Cardiac fibroblast (primary cell): ENCODE data around the gene EXD2.
A peak's percentile ranks its signal among the peaks of the same experiment; 100 is the strongest.

Experiments
- DNase-seq, 2 donors: peaks; one replicate each; pipeline versions ENCODE4 v3.0.0 to v3.0.0-alpha.2; 2010; ENCODE audit warnings: low read depth in 2 of 2
- H3K4me3 ChIP-seq, 2 donors: replicated peaks in 1 of 2; 1 replicate in 1 of 2; 2 replicates in 1 of 2; pipeline ENCODE4 v1.5.1; 2011; ENCODE audit warnings: low read depth in 2 of 2, low read length in 2 of 2, mild to moderate bottlenecking in 2 of 2, moderate library complexity in 1 of 2
- CTCF ChIP-seq: IDR thresholded peaks from one replicate; pipeline ENCODE4 v1.5.1; 2011; ENCODE audit warnings: low read depth, mild to moderate bottlenecking, low read length, inconsistent platforms

Gene EXD2

GRCh38 chr14:69191340-69192111 is at the start of gene EXD2:
Gene EXD2 (plus strand): TSS chr14:69191498. CDS start chr14:69209471, 17,973 bp downstream.
- no peak for TF ChIP-seq CTCF
- DNase-seq = peak; percentile 82
- H3K4me3 ChIP-seq = peak within 1 kb of the TSS; percentile 89 to 93

- no peak for TF ChIP-seq CTCF
- no peak overlapping the region for H3K4me3 ChIP-seq
- DNase-seq = no peak
Observed at GRCh38 chr14:69141550-69141949, 49.7 kb upstream of the EXD2 start.

GRCh38 chr14:69142101-69142500 is 49.2 kb upstream of the EXD2 start:
- no peak for DNase-seq

GRCh38 chr14:69149461-69150244 is 41.6 kb upstream of the EXD2 start:
- no peak for TF ChIP-seq CTCF
- no peak overlapping the region for H3K4me3 ChIP-seq
- DNase-seq = peak in 1 of 2 donors; percentile 62

More at GRCh38 chr14:69142101-69142500, 49.2 kb upstream of the EXD2 start:
- H3K4me3 ChIP-seq = no peak overlapping the region
- no peak for TF ChIP-seq CTCF

- TF ChIP-seq CTCF = peak; percentile 22
- DNase-seq = peak; percentile 59 to 70
- peak overlapping the region; percentile 86 to 88 for H3K4me3 ChIP-seq
Observed at GRCh38 chr14:69151458-69152180, 39.7 kb upstream of the EXD2 start.

GRCh38 chr14:69152181-69152901 is 39.0 kb upstream of the EXD2 start:
- no peak for TF ChIP-seq CTCF
- peak; percentile 37 to 56 for DNase-seq
- H3K4me3 ChIP-seq = peak overlapping the region; percentile 86 to 88
